Pancreas (tissue), 10 donors: ENCODE results near the gene LUM. TPM values are rescaled to one million over a fixed set of nuclear protein-coding genes. Genes with fewer than 3 reads are reported as not detected.

Source experiments
- ATAC-seq, 4 donors: fragments of 200-7000 bp; cut with Tn5 transposase; one replicate each; pipeline versions ENCODE4 v1.8.0 to v1.9.1; 2020; ENCODE audit warnings: mild to moderate bottlenecking in 4 of 4, moderate library complexity in 4 of 4
- DNase-seq, 6 donors: peaks; one replicate each; pipeline ENCODE4 v3.0.0-alpha.2; 2020
- FAIRE-seq: peaks from 2 replicates; lab custom pipeline; 2012; peaks lifted over from hg19 to GRCh38; lab: Jason Lieb, UNC
- H3K27ac ChIP-seq, 4 donors: fragments of 200-600 bp; sonication (generic); 1 replicate in 3 of 4; 2 replicates in 1 of 4; pipeline versions ENCODE4 v1.5.0 to v1.8.0; 2020
- H3K27me3 ChIP-seq, 4 donors: fragments of 200-600 bp; one replicate each; pipeline ENCODE4 v1.8.0; 2021
- H3K36me3 ChIP-seq, 3 donors: fragments of 200-600 bp; sonication (generic) in 1 of 3; one replicate each; pipeline versions ENCODE4 v1.5.0 to v1.8.0; 2020 to 2021
- H3K4me1 ChIP-seq, 3 donors: fragments of 200-600 bp; one replicate each; pipeline ENCODE4 v1.8.0; 2021
- H3K4me3 ChIP-seq, 4 donors: fragments of 200-600 bp; sonication (generic) in 2 of 4; one replicate each; pipeline versions ENCODE4 v1.5.0 to v1.8.0; 2020 to 2021
- H3K9me3 ChIP-seq, 4 donors: fragments of 200-600 bp; one replicate each; pipeline ENCODE4 v1.8.0; 2021
- WGBS, 2 donors: extraction: QIAGEN DNeasy Blood & Tissue Kit; methylation state at CpG; one replicate each; pipeline ENCODE4 v1.1.7; 2013; 5-methylcytosine and 5-hydroxymethylcytosine counted together
- intact Hi-C, 3 donors: fragments of 100-400 bp; cut with DNase I; formaldehyde crosslinking; loops; one replicate each; pipeline versions ENCODE4 v1.11.1 to v1.14.2; 2022
- polyA plus RNA-seq, 2 donors: library from polyadenylated mRNA; stranded (reverse); fragments of 200-250 nt; gene quantifications; one replicate each; pipeline ENCODE4 v1.2.3, GENCODE V29; 2013
- total RNA-seq, 6 donors: library from RNA; stranded (reverse); fragmentation: NEBNext Ultra II Directional in 4 of 6; extraction: Animal tissue kit (Norgen Biotek cat#: 25700) in 4 of 6; gene quantifications; one replicate each; pipeline versions ENCODE4 v1.2.1 to v1.2.4, GENCODE V29; 2021 to 2023
- TF ChIP-seq, protein P1 (sequence below), 4 donors: fragments of 200-600 bp; sonication (generic) in 3 of 4; IDR thresholded peaks; one replicate each; pipeline versions ENCODE4 v1.5.0 to v1.8.0; 2021; ENCODE audit warnings: antibody characterized with exemption in 4 of 4
- donor health status: healthy with polysubstance abuse.
- donor health status: DM: no; HTN: no; CAD: no; lungs with moderate emphysema.
- donor health status: DM: no; HTN: no; CAD: no.
- donor health status: control.
- donor health status: control.
- donor health status: Bipolar disorder and iron deficiency.
- donor health status: DM: yes; HTN: yes; CAD: no.
- donor health status: DM: no; HTN: no; CAD: no.
- donor health status: DM: no; HTN: no; CAD: no.
- donor health status: DM: yes; HTN: yes; CAD: no.

Gene LUM
- total and polyA plus RNA-seq, 8 donors = 5.1 to 164 (median 18.4) TPM

DNA sequence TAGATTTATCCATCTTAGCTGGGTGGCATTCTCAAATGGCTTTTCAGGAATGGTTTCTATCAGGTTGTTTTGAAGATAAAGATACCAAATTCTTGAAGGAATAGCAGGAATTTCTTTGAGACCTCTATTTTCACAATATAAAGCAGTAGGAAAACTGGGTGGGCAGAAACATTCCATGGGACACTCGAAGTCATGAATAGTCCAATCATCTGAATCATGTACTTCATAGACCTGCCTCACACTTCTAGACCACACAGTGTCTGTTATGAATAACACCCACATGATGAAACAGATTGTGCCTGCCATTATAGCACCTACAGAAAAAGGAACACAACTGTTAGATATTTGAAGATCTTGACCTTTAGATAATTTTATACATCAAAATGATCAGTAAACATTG is 55.3 kb downstream of the LUM start:
- no peaks in the 10 kb centered on the region for H3K9me3 ChIP-seq
- no peaks in the 10 kb centered on the region for H3K4me1 ChIP-seq
- H3K4me3 ChIP-seq = no peak overlapping the region
- no peaks in the 10 kb centered on the region for H3K36me3 ChIP-seq
- DNase-seq (no peak), FAIRE-seq (no peak), ATAC-seq (no peak)
- no peak overlapping the region for H3K27ac ChIP-seq
- no peaks in the 10 kb centered on the region for H3K27me3 ChIP-seq
- intact Hi-C loops = no loop called here
- WGBS, 2 donors = 44 to 66% methylated on average over 1 of the region's 1 CpG
- TF ChIP-seq, protein P1, sequence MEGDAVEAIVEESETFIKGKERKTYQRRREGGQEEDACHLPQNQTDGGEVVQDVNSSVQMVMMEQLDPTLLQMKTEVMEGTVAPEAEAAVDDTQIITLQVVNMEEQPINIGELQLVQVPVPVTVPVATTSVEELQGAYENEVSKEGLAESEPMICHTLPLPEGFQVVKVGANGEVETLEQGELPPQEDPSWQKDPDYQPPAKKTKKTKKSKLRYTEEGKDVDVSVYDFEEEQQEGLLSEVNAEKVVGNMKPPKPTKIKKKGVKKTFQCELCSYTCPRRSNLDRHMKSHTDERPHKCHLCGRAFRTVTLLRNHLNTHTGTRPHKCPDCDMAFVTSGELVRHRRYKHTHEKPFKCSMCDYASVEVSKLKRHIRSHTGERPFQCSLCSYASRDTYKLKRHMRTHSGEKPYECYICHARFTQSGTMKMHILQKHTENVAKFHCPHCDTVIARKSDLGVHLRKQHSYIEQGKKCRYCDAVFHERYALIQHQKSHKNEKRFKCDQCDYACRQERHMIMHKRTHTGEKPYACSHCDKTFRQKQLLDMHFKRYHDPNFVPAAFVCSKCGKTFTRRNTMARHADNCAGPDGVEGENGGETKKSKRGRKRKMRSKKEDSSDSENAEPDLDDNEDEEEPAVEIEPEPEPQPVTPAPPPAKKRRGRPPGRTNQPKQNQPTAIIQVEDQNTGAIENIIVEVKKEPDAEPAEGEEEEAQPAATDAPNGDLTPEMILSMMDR (IDR thresholded peaks at IDR 0.05) = no peak

DNA sequence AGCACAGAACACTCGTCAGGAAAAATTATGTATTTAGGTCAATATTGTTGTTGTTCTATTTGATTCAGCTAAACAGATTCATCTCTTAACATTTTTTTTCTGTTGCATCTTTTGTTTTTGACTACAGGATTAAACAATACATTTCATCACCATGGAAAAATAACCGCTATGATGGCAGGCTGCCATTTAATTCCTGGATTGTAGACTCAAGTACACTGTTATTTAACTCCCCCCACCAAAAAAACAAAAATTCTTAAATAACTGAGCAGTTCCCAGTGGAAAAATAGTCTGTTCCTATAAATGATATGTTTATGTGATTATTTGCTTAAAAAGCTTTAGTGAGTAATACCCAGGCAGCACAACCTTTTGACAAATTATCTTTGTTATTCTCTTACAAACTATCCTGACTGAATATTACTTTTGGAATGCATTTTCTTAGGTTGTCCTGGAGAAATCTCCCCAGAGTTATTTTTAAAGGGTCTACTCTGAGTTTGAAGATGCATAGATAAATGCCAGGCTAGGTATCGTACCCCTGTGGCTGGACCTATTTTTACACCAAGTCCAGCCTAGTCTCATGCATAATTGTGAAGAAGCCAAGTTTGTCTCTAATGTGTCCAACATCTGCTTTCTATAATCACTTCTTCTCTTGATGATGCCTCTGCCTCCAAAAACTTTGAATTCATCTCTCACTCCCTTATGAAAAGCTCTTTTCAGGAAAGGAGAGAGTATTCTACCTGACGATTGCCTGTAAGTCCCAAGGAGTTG is 57.2 kb downstream of the LUM start:
- H3K4me3 ChIP-seq = no peak overlapping the region
- 63 to 74% methylated on average over 4 of the region's 4 CpGs for WGBS, 2 donors
- H3K36me3 ChIP-seq = no peaks in the 10 kb centered on the region
- ATAC-seq = no peak
- H3K27ac ChIP-seq = no peak overlapping the region
- no peaks in the 10 kb centered on the region for H3K4me1 ChIP-seq
- FAIRE-seq = no peak
- no peaks in the 10 kb centered on the region for H3K9me3 ChIP-seq
- TF ChIP-seq, protein P1 (IDR thresholded peaks at IDR 0.05) = no peak
- peak in 1 of 6 donors; percentile 14 for DNase-seq
- intact Hi-C loops = no loop called here
- H3K27me3 ChIP-seq = no peaks in the 10 kb centered on the region

Other genes starting within 250 kb of the LUM start
- gene CCER1, start 156.3 kb downstream of the LUM start, total RNA-seq = not detected
- not detected for gene CCER1, start 156.3 kb downstream of the LUM start, polyA plus RNA-seq
- under 1 TPM in 1 of 6 donors, not detected in 5; 0.12 TPM for gene EPYC, start 106.5 kb downstream of the LUM start, total RNA-seq
- gene EPYC, start 106.5 kb downstream of the LUM start, polyA plus RNA-seq = not detected
- not detected for gene KERA, start 53.5 kb downstream of the LUM start, total RNA-seq
- gene KERA, start 53.5 kb downstream of the LUM start, polyA plus RNA-seq = not detected
- gene DCN, start 71.3 kb upstream of the LUM start, total RNA-seq = 100 to 1,000 TPM in 3 of 6 donors, 10 to 100 TPM in 3; 28.9 to 217 (median 99.9) TPM
- gene DCN, start 71.3 kb upstream of the LUM start, polyA plus RNA-seq = 10 to 100 TPM; 41.1 to 54.5 TPM